Measurements from ENCODE around the gene ZSCAN32.

DNA sequence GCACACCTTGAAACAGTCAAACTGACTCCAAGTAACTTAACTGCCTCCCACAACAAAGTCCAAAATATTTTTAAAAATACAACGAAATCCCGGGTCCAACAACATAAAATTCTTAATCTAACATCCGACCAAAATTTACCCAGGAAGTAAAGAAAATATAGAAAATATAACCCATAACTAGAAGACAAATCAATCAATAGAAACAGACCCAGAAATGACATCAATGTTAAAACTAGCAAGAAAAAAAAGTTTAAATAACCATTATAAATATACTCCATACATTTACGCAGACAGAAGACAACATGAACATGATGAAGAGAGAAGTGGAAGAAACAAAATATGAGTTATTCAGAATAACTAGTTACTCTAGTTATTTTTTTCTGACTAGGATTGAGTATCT lies 38.8 kb upstream of the ZSCAN32 start:
- TF ChIP-seq, protein P1, sequence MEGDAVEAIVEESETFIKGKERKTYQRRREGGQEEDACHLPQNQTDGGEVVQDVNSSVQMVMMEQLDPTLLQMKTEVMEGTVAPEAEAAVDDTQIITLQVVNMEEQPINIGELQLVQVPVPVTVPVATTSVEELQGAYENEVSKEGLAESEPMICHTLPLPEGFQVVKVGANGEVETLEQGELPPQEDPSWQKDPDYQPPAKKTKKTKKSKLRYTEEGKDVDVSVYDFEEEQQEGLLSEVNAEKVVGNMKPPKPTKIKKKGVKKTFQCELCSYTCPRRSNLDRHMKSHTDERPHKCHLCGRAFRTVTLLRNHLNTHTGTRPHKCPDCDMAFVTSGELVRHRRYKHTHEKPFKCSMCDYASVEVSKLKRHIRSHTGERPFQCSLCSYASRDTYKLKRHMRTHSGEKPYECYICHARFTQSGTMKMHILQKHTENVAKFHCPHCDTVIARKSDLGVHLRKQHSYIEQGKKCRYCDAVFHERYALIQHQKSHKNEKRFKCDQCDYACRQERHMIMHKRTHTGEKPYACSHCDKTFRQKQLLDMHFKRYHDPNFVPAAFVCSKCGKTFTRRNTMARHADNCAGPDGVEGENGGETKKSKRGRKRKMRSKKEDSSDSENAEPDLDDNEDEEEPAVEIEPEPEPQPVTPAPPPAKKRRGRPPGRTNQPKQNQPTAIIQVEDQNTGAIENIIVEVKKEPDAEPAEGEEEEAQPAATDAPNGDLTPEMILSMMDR (IDR thresholded peaks at IDR 0.05; ENCODE audit: low read length), result no peak
- TF ChIP-seq EZH2 (optimal IDR thresholded peaks at IDR 0.05; ENCODE audit: low read depth, low read length), result no peak
